Caco-2 (cell line): ENCODE measurements around the gene C19orf12. TPM values are rescaled to one million over a fixed set of nuclear protein-coding genes. Genes with fewer than 3 reads are reported as not detected.

Experiments used
- BruUV-seq: library from RNA; stranded (reverse); fragments of 400-500 nt; replicated peaks from 2 replicates; lab custom pipeline; 2021; lab: Mats Ljungman, UMichigan
- CTCF ChIA-PET: fragments of 300-600 bp; sonication (Branson Sonifier 250); formaldehyde crosslinking; loops from one replicate; lab custom pipeline; 2022; ENCODE audit warnings: antibody characterized with exemption; lab: Charles Lee
- POLR2A ChIA-PET: fragments of 300-600 bp; sonication (Branson Sonifier 250); formaldehyde crosslinking; loops from one replicate; lab custom pipeline; 2022; ENCODE audit warnings: antibody characterized with exemption; lab: Charles Lee
- DNase-seq, 2 experiments: peaks; one replicate each; pipeline versions ENCODE4 v3.0.0 to v3.0.0-alpha.2; 2020 to 2022
- H3K27me3 ChIP-seq: replicated peaks from 2 replicates; pipeline ENCODE4 v1.6.0; 2011; ENCODE audit warnings: low read length; ENCODE audit not compliant: control insufficient read depth, insufficient read depth
- H3K36me3 ChIP-seq: 2 replicates; pipeline ENCODE4 v1.5.1; 2011; ENCODE audit warnings: low read length; ENCODE audit not compliant: control insufficient read depth, insufficient read depth
- H3K4me1 ChIP-seq: fragments of 250-450 bp; sonication (Bioruptor Pico); 2 replicates; pipeline ENCODE4 v1.5.1; 2020; ENCODE audit warnings: mild to moderate bottlenecking
- H3K4me3 ChIP-seq: 2 replicates; pipeline ENCODE4 v1.5.1; 2011; ENCODE audit warnings: low read depth, mild to moderate bottlenecking, control low read depth, low read length
- H3K9me3 ChIP-seq: fragments of 250-450 bp; sonication (Bioruptor Pico); 2 replicates; pipeline ENCODE4 v1.5.1; 2020; ENCODE audit warnings: mild to moderate bottlenecking, moderate library complexity
- H3K27ac Mint-ChIP-seq: one replicate; pipeline ENCODE4 v1.8.0; 2022; ENCODE audit warnings: mixed read lengths; ENCODE audit not compliant: unreplicated experiment
- H3K27me3 Mint-ChIP-seq: one replicate; pipeline ENCODE4 v1.8.0; 2022; ENCODE audit warnings: mixed read lengths; ENCODE audit not compliant: insufficient read depth, unreplicated experiment
- H3K36me3 Mint-ChIP-seq: one replicate; pipeline ENCODE4 v1.8.0; 2022; ENCODE audit warnings: mild to moderate bottlenecking, mixed read lengths; ENCODE audit not compliant: insufficient read depth, unreplicated experiment
- H3K4me1 Mint-ChIP-seq: one replicate; pipeline ENCODE4 v1.8.0; 2022; ENCODE audit warnings: low read depth, mixed read lengths; ENCODE audit not compliant: unreplicated experiment
- H3K4me3 Mint-ChIP-seq: one replicate; pipeline ENCODE4 v1.8.0; 2022; ENCODE audit warnings: mild to moderate bottlenecking, moderate library complexity, mixed read lengths; ENCODE audit not compliant: unreplicated experiment
- H3K9me3 Mint-ChIP-seq: one replicate; pipeline ENCODE4 v1.8.0; 2022; ENCODE audit warnings: mixed read lengths; ENCODE audit not compliant: unreplicated experiment
- CTCF ChIP-seq, 2 experiments: fragments of 200-600 bp in 1 of 2; IDR thresholded peaks; 1 replicate in 1 of 2; 2 replicates in 1 of 2; pipeline versions ENCODE4 v1.5.1 to v1.8.0; 2011 to 2022; ENCODE audit warnings: antibody characterized with exemption in 1 of 2, control low read depth in 1 of 2, inconsistent platforms in 1 of 2, low read depth in 1 of 2, low read length in 1 of 2, mild to moderate bottlenecking in 1 of 2, moderate library complexity in 1 of 2; ENCODE audit not compliant: insufficient read depth in 1 of 2, severe bottlenecking in 1 of 2, unreplicated experiment in 1 of 2
- intact Hi-C: fragments of 100-400 bp; cut with micrococcal nuclease; formaldehyde crosslinking; loops from one replicate; pipeline ENCODE4 v1.10.0; 2022; ENCODE audit not compliant: unreplicated experiment
- total RNA-seq: library from RNA; stranded (reverse); gene quantifications from 2 replicates; pipeline ENCODE4 v1.2.3, GENCODE V29; 2022

C19orf12 gene
- total RNA-seq, 1 experiment from 2014 or later: 20.8 TPM

GRCh38 chr19:29678484-29679106 lies 36.5 kb downstream of the C19orf12 start:
- H3K27ac Mint-ChIP-seq: no peak overlapping the region
- no peak for DNase-seq
- no peaks in the 10 kb centered on the region for H3K4me1 Mint-ChIP-seq
- ChIA-PET CTCF (no interaction called here), POLR2A (no interaction called here)
- no peak overlapping the region for H3K4me3 ChIP-seq
- no peak overlapping the region for H3K4me3 Mint-ChIP-seq
- H3K27me3 Mint-ChIP-seq: peaks cover 2% of the 10 kb centered on the region
- intact Hi-C loops: no loop called here
- no peaks in the 10 kb centered on the region for H3K36me3 Mint-ChIP-seq
- peaks cover 4% of the 10 kb centered on the region; the same call in 1 of the 2 replicates for H3K4me1 ChIP-seq
- no peaks in the 10 kb centered on the region; the same call in 1 of the 2 replicates for H3K36me3 ChIP-seq
- H3K9me3 ChIP-seq: no peaks in the 10 kb centered on the region
- BruUV-seq: no TSS peak
- TF ChIP-seq CTCF (IDR thresholded peaks at IDR 0.05; ENCODE audit: insufficient read depth in 1 of 2, low read depth in 1 of 2, low read length in 1 of 2, severe bottlenecking in 1 of 2, unreplicated experiment in 1 of 2): no peak
- no peaks in the 10 kb centered on the region for H3K27me3 ChIP-seq
- no peaks in the 10 kb centered on the region for H3K9me3 Mint-ChIP-seq

- H3K27ac Mint-ChIP-seq: no peak overlapping the region
- H3K27me3 Mint-ChIP-seq: no peaks in the 10 kb centered on the region
- Histone ChIP-seq H3K36me3 (no peaks in the 10 kb centered on the region; the same call in 1 of the 2 replicates), H3K4me1 (peaks cover 4% of the 10 kb centered on the region; the same call in 1 of the 2 replicates), H3K4me3 (no peak overlapping the region), H3K27me3 (no peaks in the 10 kb centered on the region), H3K9me3 (no peaks in the 10 kb centered on the region)
- DNase-seq: no peak
- no peaks in the 10 kb centered on the region for H3K4me1 Mint-ChIP-seq
- BruUV-seq: no TSS peak
- no peak for TF ChIP-seq CTCF (IDR thresholded peaks at IDR 0.05; ENCODE audit: insufficient read depth in 1 of 2, low read depth in 1 of 2, low read length in 1 of 2, severe bottlenecking in 1 of 2, unreplicated experiment in 1 of 2)
- no peak overlapping the region for H3K4me3 Mint-ChIP-seq
- no peaks in the 10 kb centered on the region for H3K9me3 Mint-ChIP-seq
- intact Hi-C loops: no loop called here
- ChIA-PET POLR2A (no interaction called here), CTCF (no interaction called here)
- no peaks in the 10 kb centered on the region for H3K36me3 Mint-ChIP-seq
These were observed 37.9 kb downstream of the C19orf12 start for GRCh38 chr19:29677001-29677817.

GRCh38 chr19:29676586-29676985 lies 38.5 kb downstream of the C19orf12 start:
- H3K27me3 ChIP-seq: no peaks in the 10 kb centered on the region
- H3K4me1 Mint-ChIP-seq: no peaks in the 10 kb centered on the region
- BruUV-seq: no TSS peak
- no peaks in the 10 kb centered on the region; the same call in 1 of the 2 replicates for H3K36me3 ChIP-seq
- no peak for TF ChIP-seq CTCF (IDR thresholded peaks at IDR 0.05; ENCODE audit: insufficient read depth in 1 of 2, low read depth in 1 of 2, low read length in 1 of 2, severe bottlenecking in 1 of 2, unreplicated experiment in 1 of 2)
- no peaks in the 10 kb centered on the region for H3K27me3 Mint-ChIP-seq
- ChIA-PET CTCF (no interaction called here), POLR2A (no interaction called here)
- no peak overlapping the region for H3K27ac Mint-ChIP-seq
- H3K9me3 ChIP-seq: no peaks in the 10 kb centered on the region
- H3K4me3 Mint-ChIP-seq: no peak overlapping the region
- peaks cover 4% of the 10 kb centered on the region; the same call in 1 of the 2 replicates for H3K4me1 ChIP-seq
- intact Hi-C loops: no loop called here
- no peak overlapping the region for H3K4me3 ChIP-seq
- no peaks in the 10 kb centered on the region for H3K9me3 Mint-ChIP-seq
- no peaks in the 10 kb centered on the region for H3K36me3 Mint-ChIP-seq
- no peak for DNase-seq
